Liver (tissue), 9 donors: ENCODE measurements around the gene SLC22A5. TPM values are rescaled to one million over a fixed set of nuclear protein-coding genes. Genes with fewer than 3 reads are reported as not detected.

ENCODE experiments used
- DNase-seq: peaks from one replicate; pipeline ENCODE4 v3.0.0-alpha.2; 2017; ENCODE audit warnings: low spot score
- H3K27ac ChIP-seq, 2 donors: one replicate each; pipeline ENCODE4 v1.7.0; 2013; ENCODE audit warnings: inconsistent platforms in 2 of 2, low read length in 2 of 2, control low read depth in 1 of 2, low read depth in 1 of 2, mild to moderate bottlenecking in 1 of 2
- H3K27me3 ChIP-seq, 4 donors: one replicate each; pipeline versions ENCODE4 v1.6.1 to v1.7.0; 2013; ENCODE audit warnings: low read length in 3 of 4, inconsistent platforms in 1 of 4, mild to moderate bottlenecking in 1 of 4, moderate library complexity in 1 of 4; ENCODE audit not compliant: control insufficient read depth in 4 of 4, insufficient read depth in 4 of 4
- H3K36me3 ChIP-seq, 4 donors: one replicate each; pipeline versions ENCODE4 v1.6.1 to v1.7.0; 2013; ENCODE audit warnings: low read length in 3 of 4, mild to moderate bottlenecking in 3 of 4, low read depth in 1 of 4, moderate library complexity in 1 of 4; ENCODE audit not compliant: control insufficient read depth in 4 of 4, insufficient read depth in 3 of 4
- H3K4me1 ChIP-seq, 4 donors: one replicate each; pipeline versions ENCODE4 v1.6.1 to v1.7.0; 2013; ENCODE audit warnings: low read length in 3 of 4, mild to moderate bottlenecking in 3 of 4, moderate library complexity in 1 of 4; ENCODE audit not compliant: control insufficient read depth in 4 of 4, insufficient read depth in 4 of 4
- H3K4me3 ChIP-seq, 3 donors: one replicate each; pipeline versions ENCODE4 v1.6.1 to v1.7.0; 2013; ENCODE audit warnings: low read length in 3 of 3, control low read depth in 1 of 3, low read depth in 1 of 3, mild to moderate bottlenecking in 1 of 3
- H3K9ac ChIP-seq, 2 donors: one replicate each; pipeline ENCODE4 v1.7.0; 2013; ENCODE audit warnings: low read length in 2 of 2, mild to moderate bottlenecking in 2 of 2, moderate library complexity in 2 of 2, control low read depth in 1 of 2, low read depth in 1 of 2
- H3K9me3 ChIP-seq, 4 donors: one replicate each; pipeline versions ENCODE4 v1.6.1 to v1.7.0; 2013; ENCODE audit warnings: low read length in 3 of 4; ENCODE audit not compliant: control insufficient read depth in 4 of 4
- ATF3 ChIP-seq: IDR thresholded peaks from 2 replicates; pipeline ENCODE4 v1.6.1; 2016; ENCODE audit warnings: antibody characterized with exemption
- EGR1 ChIP-seq, 2 donors: IDR thresholded peaks; 2 replicates each; pipeline ENCODE4 v1.6.1; 2016 to 2018; ENCODE audit warnings: antibody characterized with exemption in 2 of 2, low read depth in 2 of 2
- FOXA1 ChIP-seq: IDR thresholded peaks from 2 replicates; pipeline ENCODE4 v1.6.1; 2016; ENCODE audit warnings: antibody characterized with exemption
- FOXA2 ChIP-seq: IDR thresholded peaks from 2 replicates; pipeline ENCODE4 v1.6.1; 2016; ENCODE audit warnings: antibody characterized with exemption
- GABPA ChIP-seq, 2 donors: IDR thresholded peaks in 1 of 2; conservative IDR thresholded peaks in 1 of 2; 2 replicates each; pipeline ENCODE4 v1.6.1; 2016; ENCODE audit warnings: antibody characterized with exemption in 2 of 2, mild to moderate bottlenecking in 1 of 2, moderate library complexity in 1 of 2
- HNF4A ChIP-seq, 2 donors: conservative IDR thresholded peaks; 2 replicates each; pipeline ENCODE4 v1.6.1; 2016; ENCODE audit warnings: antibody characterized with exemption in 2 of 2, mild to moderate bottlenecking in 2 of 2
- HNF4G ChIP-seq: IDR thresholded peaks from 2 replicates; pipeline ENCODE4 v1.6.1; 2016; ENCODE audit warnings: antibody characterized with exemption
- JUND ChIP-seq, 2 donors: IDR thresholded peaks; 2 replicates each; pipeline ENCODE4 v1.6.1; 2016; ENCODE audit warnings: antibody characterized with exemption in 2 of 2
- MAX ChIP-seq: IDR thresholded peaks from 2 replicates; pipeline ENCODE4 v1.6.1; 2016; ENCODE audit warnings: antibody characterized with exemption
- NR2F2 ChIP-seq: IDR thresholded peaks from 2 replicates; pipeline ENCODE4 v1.6.1; 2016; ENCODE audit warnings: antibody characterized with exemption
- RAD21 ChIP-seq, 2 donors: IDR thresholded peaks; 2 replicates each; pipeline ENCODE4 v1.6.1; 2016; ENCODE audit warnings: antibody characterized with exemption in 2 of 2, mild to moderate bottlenecking in 2 of 2
- REST ChIP-seq: IDR thresholded peaks from 2 replicates; pipeline ENCODE4 v1.6.1; 2016; ENCODE audit warnings: antibody characterized with exemption, mild to moderate bottlenecking
- RXRA ChIP-seq, 2 donors: IDR thresholded peaks; 2 replicates each; pipeline ENCODE4 v1.6.1; 2017 to 2018; ENCODE audit warnings: antibody characterized with exemption in 2 of 2, mild to moderate bottlenecking in 1 of 2
- SP1 ChIP-seq: IDR thresholded peaks from 2 replicates; pipeline ENCODE4 v1.6.1; 2018; ENCODE audit warnings: antibody characterized with exemption, mild to moderate bottlenecking
- TAF1 ChIP-seq: conservative IDR thresholded peaks from 2 replicates; pipeline ENCODE4 v1.6.1; 2016; ENCODE audit warnings: antibody characterized with exemption, mild to moderate bottlenecking
- YY1 ChIP-seq: IDR thresholded peaks from 2 replicates; pipeline ENCODE4 v1.6.1; 2016; ENCODE audit warnings: antibody characterized with exemption, mild to moderate bottlenecking
- ZBTB33 ChIP-seq: IDR thresholded peaks from 2 replicates; pipeline ENCODE4 v1.6.1; 2016; ENCODE audit warnings: antibody characterized with exemption
- WGBS: extraction: QIAGEN DNeasy Blood & Tissue Kit; methylation state at CpG from one replicate; pipeline ENCODE4 v1.1.7; 2013; 5-methylcytosine and 5-hydroxymethylcytosine counted together
- polyA plus RNA-seq, 2 donors: library from polyadenylated mRNA; stranded (reverse) in 1 of 2; unstranded in 1 of 2; fragments of 200-250 nt in 1 of 2; fragments of >200 nt in 1 of 2; fragmentation: Nextera tagmentation in 1 of 2; extraction: Ambion mirVana in 1 of 2; gene quantifications; one replicate each; pipeline versions ENCODE4 v1.2.1 to v1.2.3, GENCODE V29; 2013 to 2015
- total RNA-seq, 2 donors: library from RNA; depleted of rRNA; stranded (reverse); fragments of >200 nt; gene quantifications; one replicate each; pipeline ENCODE4 v1.2.3, GENCODE V29; 2014
- donor health status: healthy.
- donor health status: healthy.
- donor health status: healthy.
- donor health status: healthy.
- donor health status: healthy.

SLC22A5 gene
- total and polyA plus RNA-seq, 4 donors: 3.4 to 12.7 (median 8.5) TPM

GRCh38 chr5:132353486-132353995, 16.0 kb upstream of the SLC22A5 start:
- 93% methylated on average over 1 of the region's 1 CpG for WGBS
- Histone ChIP-seq H3K27ac (no peak overlapping the region), H3K9me3 (peaks cover 0 to 5% (median 2%) of the 10 kb centered on the region in 4 donors), H3K4me1 (peaks cover 0 to 6% (median 0%) of the 10 kb centered on the region in 4 donors), H3K27me3 (no peaks in the 10 kb centered on the region), H3K9ac (no peak overlapping the region), H3K4me3 (no peak overlapping the region), H3K36me3 (peaks cover 0 to 14% (median 6%) of the 10 kb centered on the region in 4 donors)
- DNase-seq: no peak
- no peak for TF ChIP-seq FOXA2
- no peak for TF ChIP-seq JUND (IDR thresholded peaks at IDR 0.05)
- peak in 1 of 2 donors; percentile 21 for TF ChIP-seq HNF4A (conservative IDR thresholded peaks at IDR 0.05)
- TF ChIP-seq RXRA (IDR thresholded peaks at IDR 0.05): peak in 1 of 2 donors; percentile 15
- no peak for TF ChIP-seq MAX
- TF ChIP-seq EGR1 (IDR thresholded peaks at IDR 0.05; ENCODE audit: low read depth in 2 of 2): no peak

GRCh38 chr5:132354381-132355139, 14.9 kb upstream of the SLC22A5 start:
- Histone ChIP-seq H3K9me3 (peaks cover 0 to 1% (median under 1%) of the 10 kb centered on the region in 4 donors), H3K4me1 (peaks cover 0 to 6% (median 0%) of the 10 kb centered on the region in 4 donors), H3K4me3 (no peak overlapping the region), H3K27ac (no peak overlapping the region), H3K36me3 (peaks cover 0 to 11% (median 4%) of the 10 kb centered on the region in 4 donors), H3K9ac (no peak overlapping the region), H3K27me3 (no peaks in the 10 kb centered on the region)
- no peak for TF ChIP-seq RAD21 (IDR thresholded peaks at IDR 0.05)
- no peak for TF ChIP-seq ATF3
- no peak for DNase-seq
- 81% methylated on average over 1 of the region's 1 CpG for WGBS

GRCh38 chr5:132355140-132355765, 14.3 kb upstream of the SLC22A5 start:
- H3K4me3 ChIP-seq: no peak overlapping the region
- no peak for DNase-seq
- H3K9me3 ChIP-seq: no peaks in the 10 kb centered on the region
- H3K27me3 ChIP-seq: no peaks in the 10 kb centered on the region
- peaks cover 0 to 11% (median 5%) of the 10 kb centered on the region in 4 donors for H3K36me3 ChIP-seq
- H3K9ac ChIP-seq: no peak overlapping the region
- H3K4me1 ChIP-seq: peaks cover 0 to 6% (median 0%) of the 10 kb centered on the region in 4 donors
- no peak overlapping the region for H3K27ac ChIP-seq
- WGBS: 98% methylated on average over 3 of the region's 3 CpGs
- TF ChIP-seq JUND (IDR thresholded peaks at IDR 0.05) (no peak), ATF3 (no peak), HNF4A (conservative IDR thresholded peaks at IDR 0.05) (no peak), ZBTB33 (no peak), RAD21 (IDR thresholded peaks at IDR 0.05) (no peak), MAX (no peak), RXRA (IDR thresholded peaks at IDR 0.05) (no peak), TAF1 (no peak), HNF4G (no peak), NR2F2 (no peak), YY1 (no peak), SP1 (no peak), EGR1 (IDR thresholded peaks at IDR 0.05; ENCODE audit: low read depth in 2 of 2) (no peak), FOXA1 (no peak), FOXA2 (no peak), REST (no peak), GABPA (IDR thresholded peaks at IDR 0.05 in 1 of 2, conservative IDR thresholded peaks at IDR 0.05 in 1 of 2) (no peak)
